ENCODE measurements around the gene COA3.

Gene COA3

GRCh38 chr17:42783062-42783790 is 15.3 kb downstream of the COA3 start:
- peaks cover 0 to 43% (median 22%) of the 10 kb centered on the region in 4 donors for H3K4me1 ChIP-seq
- H3K27ac ChIP-seq, result no peak overlapping the region
- H3K4me3 ChIP-seq, result no peak overlapping the region
- no peak for DNase-seq
- TF ChIP-seq CTCF (IDR thresholded peaks at IDR 0.05), result no peak
- H3K9me3 ChIP-seq, result no peaks in the 10 kb centered on the region
- intact Hi-C loops (cut with DNase I; ENCODE audit: low total_unique reads), result no loop called here
- H3K36me3 ChIP-seq, result peaks cover 12 to 15% (median 14%) of the 10 kb centered on the region in 3 donors
- H3K27me3 ChIP-seq, result peaks cover 0 to 84% of the 10 kb centered on the region in 2 donors

GRCh38 chr17:42782166-42783061 is 16.1 kb downstream of the COA3 start:
- H3K27ac ChIP-seq, result no peak overlapping the region
- H3K4me3 ChIP-seq, result no peak overlapping the region
- no peaks in the 10 kb centered on the region for H3K9me3 ChIP-seq
- no peak for DNase-seq
- H3K27me3 ChIP-seq, result peaks cover 0 to 76% of the 10 kb centered on the region in 2 donors
- H3K4me1 ChIP-seq, result peaks cover 0 to 43% (median 22%) of the 10 kb centered on the region in 4 donors
- peaks cover 19 to 23% (median 22%) of the 10 kb centered on the region in 3 donors for H3K36me3 ChIP-seq
- TF ChIP-seq CTCF (IDR thresholded peaks at IDR 0.05), result no peak
- intact Hi-C loops (cut with DNase I; ENCODE audit: low total_unique reads), result no loop called here

GRCh38 chr17:42781639-42782165 is 16.8 kb downstream of the COA3 start:
- Histone ChIP-seq H3K36me3 (peaks cover 26 to 30% (median 30%) of the 10 kb centered on the region in 3 donors), H3K4me3 (no peak overlapping the region), H3K27me3 (peaks cover 0 to 69% of the 10 kb centered on the region in 2 donors), H3K27ac (no peak overlapping the region), H3K9me3 (no peaks in the 10 kb centered on the region), H3K4me1 (peaks cover 0 to 43% (median 22%) of the 10 kb centered on the region in 4 donors)
- no peak for DNase-seq
- TF ChIP-seq CTCF (IDR thresholded peaks at IDR 0.05), result no peak
- intact Hi-C loops (cut with DNase I; ENCODE audit: low total_unique reads), result no loop called here

GRCh38 chr17:42780851-42781638 is 17.5 kb downstream of the COA3 start:
- no peak overlapping the region for H3K27ac ChIP-seq

More at GRCh38 chr17:42780851-42781638, 17.5 kb downstream of the COA3 start:
- no peak for DNase-seq
- intact Hi-C loops (cut with DNase I; ENCODE audit: low total_unique reads), result no loop called here
- Histone ChIP-seq H3K9me3 (no peaks in the 10 kb centered on the region), H3K4me3 (peak overlapping the region in 1 of 2 donors; percentile 36), H3K36me3 (peaks cover 32 to 37% (median 36%) of the 10 kb centered on the region in 3 donors), H3K27me3 (peaks cover 0 to 63% of the 10 kb centered on the region in 2 donors), H3K4me1 (peaks cover 0 to 43% (median 22%) of the 10 kb centered on the region in 4 donors)
- TF ChIP-seq CTCF (IDR thresholded peaks at IDR 0.05), result no peak
